Endothelial cell of umbilical vein (primary cell): ENCODE data around the gene HSP90AB1. TPM values are rescaled to one million over a fixed set of nuclear protein-coding genes. Genes with fewer than 3 reads are reported as not detected.

ENCODE experiments used
- BruUV-seq: library from RNA; stranded (reverse); fragments of 400-500 nt; replicated peaks from 2 replicates; lab custom pipeline; 2021; lab: Mats Ljungman, UMichigan
- CTCF ChIA-PET: fragments of 300-600, 350-600 bp; sonication (Branson Sonifier 250); formaldehyde crosslinking; loops from one replicate; lab custom pipeline; 2021; ENCODE audit warnings: antibody characterized with exemption, inconsistent platforms; lab: Charles Lee
- POLR2A ChIA-PET: fragments of 300-600, 350-600 bp; sonication (Branson Sonifier 250); formaldehyde crosslinking; loops from one replicate; lab custom pipeline; 2021; ENCODE audit warnings: antibody characterized with exemption, inconsistent platforms; lab: Charles Lee
- DNase-seq: peaks from one replicate; pipeline ENCODE4 v3.0.0-alpha.2; 2011; ENCODE audit warnings: low read depth, low spot score
- FAIRE-seq: peaks from 2 replicates; lab custom pipeline; 2011; peaks lifted over from hg19 to GRCh38; lab: Jason Lieb, UNC
- H2AFZ ChIP-seq: 2 replicates; pipeline ENCODE4 v1.6.0; 2012; ENCODE audit warnings: low read depth, low read length, control low read depth, inconsistent platforms
- H3K27ac ChIP-seq: 2 replicates; pipeline ENCODE4 v1.5.1; 2011; ENCODE audit warnings: low read depth, mild to moderate bottlenecking, control low read depth, low read length, moderate library complexity; ENCODE audit not compliant: insufficient read depth
- H3K27me3 ChIP-seq, 2 experiments: 2 replicates each; pipeline versions ENCODE4 v1.6.0 to v1.6.1; 2011; ENCODE audit warnings: low read length in 2 of 2, mixed read lengths in 1 of 2; ENCODE audit not compliant: control insufficient read depth in 2 of 2, insufficient read depth in 2 of 2
- H3K36me3 ChIP-seq, 2 experiments: 2 replicates in 1 of 2; 3 replicates in 1 of 2; pipeline ENCODE4 v1.5.1; 2011; ENCODE audit warnings: low read length in 2 of 2, mild to moderate bottlenecking in 1 of 2, moderate library complexity in 1 of 2; ENCODE audit not compliant: control insufficient read depth in 2 of 2, insufficient read depth in 2 of 2; ENCODE audit errors: extremely low read depth in 1 of 2
- H3K4me1 ChIP-seq: 3 replicates; pipeline ENCODE4 v1.5.1; 2011; ENCODE audit warnings: mild to moderate bottlenecking, low read length; ENCODE audit not compliant: control insufficient read depth, insufficient read depth; ENCODE audit errors: extremely low read depth
- H3K4me2 ChIP-seq: 2 replicates; pipeline ENCODE4 v1.6.1; 2011; ENCODE audit warnings: low read length, control low read depth, mixed read lengths; ENCODE audit not compliant: insufficient read depth
- H3K4me3 ChIP-seq, 3 experiments: fragments of 200-600 bp in 1 of 3; sonication (generic), shearing (Covaris generic) in 1 of 3; replicated peaks in 1 of 3; 2 replicates each; pipeline ENCODE4 v1.5.1; 2011 to 2016; ENCODE audit warnings: control low read depth in 3 of 3, low read length in 3 of 3, mild to moderate bottlenecking in 2 of 3, inconsistent platforms in 1 of 3, low read depth in 1 of 3, moderate library complexity in 1 of 3; ENCODE audit not compliant: insufficient read depth in 1 of 3
- H3K79me2 ChIP-seq: 2 replicates; pipeline ENCODE4 v1.6.0; 2012; ENCODE audit warnings: low read length, inconsistent platforms; ENCODE audit not compliant: control insufficient read depth, insufficient read depth
- H3K9ac ChIP-seq: replicated peaks from 2 replicates; pipeline ENCODE3; 2011; ENCODE audit warnings: low read length, control low read depth; ENCODE audit not compliant: insufficient read depth; ENCODE audit errors: extremely low read depth
- H3K9me1 ChIP-seq: replicated peaks from 3 replicates; pipeline ENCODE4 v1.6.0; 2011; ENCODE audit warnings: mild to moderate bottlenecking, low read length; ENCODE audit not compliant: control insufficient read depth, insufficient read depth; ENCODE audit errors: extremely low read depth
- H3K9me3 ChIP-seq: replicated peaks from 2 replicates; pipeline ENCODE4 v1.5.1; 2012; ENCODE audit warnings: low read length, inconsistent platforms; ENCODE audit not compliant: control insufficient read depth, insufficient read depth
- H4K20me1 ChIP-seq: replicated peaks from 2 replicates; pipeline ENCODE3; 2011; ENCODE audit warnings: mild to moderate bottlenecking, low read length; ENCODE audit not compliant: control insufficient read depth, insufficient read depth; ENCODE audit errors: extremely low read depth
- GATA2 ChIP-seq: IDR thresholded peaks from 2 replicates; pipeline ENCODE4 v1.7.0; 2011; ENCODE audit warnings: low read depth, mild to moderate bottlenecking, moderate library complexity, mixed read lengths, low read length; ENCODE audit not compliant: insufficient read length, insufficient read depth
- JUN ChIP-seq: IDR thresholded peaks from 2 replicates; pipeline ENCODE4 v1.6.1; 2011; ENCODE audit warnings: borderline replicate concordance, low read depth; ENCODE audit not compliant: insufficient read length, insufficient read depth
- dilution Hi-C: fragments of 300-500 bp; cut with MboI; formaldehyde crosslinking; loops from one replicate; pipeline ENCODE4 v1.15.0; 2019; ENCODE audit warnings: low sequenced_read_pairs; ENCODE audit not compliant: extremely low pct_ligation_motif_present
- intact Hi-C: fragments of 100-400 bp; cut with micrococcal nuclease; formaldehyde crosslinking; loops from one replicate; pipeline ENCODE4 v1.10.0; 2022
- polyA plus RNA-seq, 4 experiments: library from polyadenylated mRNA; depleted of rRNA in 3 of 4; stranded (reverse) in 3 of 4; unstranded in 1 of 4; fragments of >200 nt; gene quantifications; 2 replicates each; pipeline versions ENCODE4 v1.2.1 to v1.2.3, GENCODE V29; 2011 to 2012; ENCODE audit warnings: missing spikeins in 1 of 4
- total RNA-seq: library from RNA; stranded (reverse); gene quantifications from 2 replicates; pipeline ENCODE4 v1.2.3, GENCODE V29; 2021

HSP90AB1 gene
- total and polyA plus RNA-seq, 2 donors (not counting 3 experiments of a cell fraction or from before 2014, with no cell fraction given): 824 to 1,201 TPM

GRCh38 chr6:44211284-44211683, 35.6 kb upstream of the HSP90AB1 start:
- dilution Hi-C loops (no loop called here), intact Hi-C loops (no loop called here)
- TF ChIP-seq JUN: no peak
- Histone ChIP-seq H2AFZ (no peak overlapping the region), H3K27me3 (no peaks in the 10 kb centered on the region), H3K79me2 (no peaks in the 10 kb centered on the region), H3K4me1 (no peaks in the 10 kb centered on the region), H3K9me1 (no peaks in the 10 kb centered on the region), H3K4me2 (no peak overlapping the region), H3K27ac (no peak overlapping the region), H3K9ac (no peak overlapping the region), H4K20me1 (no peaks in the 10 kb centered on the region), H3K36me3 (no peaks in the 10 kb centered on the region), H3K4me3 (no peak overlapping the region), H3K9me3 (no peaks in the 10 kb centered on the region)
- no peak for DNase-seq
- no TSS peak for BruUV-seq
- ChIA-PET POLR2A (no interaction called here), CTCF (interaction anchor here (1.1 to 1.2 kb wide), 2 partner anchors 21 to 38 kb away, joined by 3 read pairs; no protein-coding TSS in a partner anchor)
- no peak for FAIRE-seq

- no peak for DNase-seq
- H3K79me2 ChIP-seq: peaks cover 2% of the 10 kb centered on the region
- H3K36me3 ChIP-seq: no peaks in the 10 kb centered on the region
- POLR2A ChIA-PET: no interaction called here
- no peak overlapping the region for H3K27ac ChIP-seq
- no peak overlapping the region for H3K4me2 ChIP-seq
- no peaks in the 10 kb centered on the region for H4K20me1 ChIP-seq
- no peak for TF ChIP-seq GATA2
- H3K9me1 ChIP-seq: no peaks in the 10 kb centered on the region
- intact Hi-C loops (no loop called here), dilution Hi-C loops (no loop called here)
- H3K4me3 ChIP-seq: no peak overlapping the region
- no TSS peak for BruUV-seq
- no peak overlapping the region for H3K9ac ChIP-seq
- CTCF ChIA-PET: interaction anchor here (0.9 kb wide), 1 partner anchor 12 kb away, joined by 3 read pairs; no protein-coding TSS in a partner anchor
- FAIRE-seq: no peak
- no peak overlapping the region for H2AFZ ChIP-seq
- H3K27me3 ChIP-seq: no peaks in the 10 kb centered on the region
- peaks cover 15% of the 10 kb centered on the region for H3K4me1 ChIP-seq
- no peaks in the 10 kb centered on the region for H3K9me3 ChIP-seq
These were observed 32.6 kb upstream of the HSP90AB1 start for GRCh38 chr6:44214307-44214706.
